GM18861 (cell line): ENCODE data around the gene CPT1B.

Source experiments
- ATAC-seq: cut with Tn5 transposase; IDR thresholded peaks from one replicate; pipeline ENCODE4 v1.9.1; 2021; ENCODE audit not compliant: unreplicated experiment

The CPT1B gene

DNA sequence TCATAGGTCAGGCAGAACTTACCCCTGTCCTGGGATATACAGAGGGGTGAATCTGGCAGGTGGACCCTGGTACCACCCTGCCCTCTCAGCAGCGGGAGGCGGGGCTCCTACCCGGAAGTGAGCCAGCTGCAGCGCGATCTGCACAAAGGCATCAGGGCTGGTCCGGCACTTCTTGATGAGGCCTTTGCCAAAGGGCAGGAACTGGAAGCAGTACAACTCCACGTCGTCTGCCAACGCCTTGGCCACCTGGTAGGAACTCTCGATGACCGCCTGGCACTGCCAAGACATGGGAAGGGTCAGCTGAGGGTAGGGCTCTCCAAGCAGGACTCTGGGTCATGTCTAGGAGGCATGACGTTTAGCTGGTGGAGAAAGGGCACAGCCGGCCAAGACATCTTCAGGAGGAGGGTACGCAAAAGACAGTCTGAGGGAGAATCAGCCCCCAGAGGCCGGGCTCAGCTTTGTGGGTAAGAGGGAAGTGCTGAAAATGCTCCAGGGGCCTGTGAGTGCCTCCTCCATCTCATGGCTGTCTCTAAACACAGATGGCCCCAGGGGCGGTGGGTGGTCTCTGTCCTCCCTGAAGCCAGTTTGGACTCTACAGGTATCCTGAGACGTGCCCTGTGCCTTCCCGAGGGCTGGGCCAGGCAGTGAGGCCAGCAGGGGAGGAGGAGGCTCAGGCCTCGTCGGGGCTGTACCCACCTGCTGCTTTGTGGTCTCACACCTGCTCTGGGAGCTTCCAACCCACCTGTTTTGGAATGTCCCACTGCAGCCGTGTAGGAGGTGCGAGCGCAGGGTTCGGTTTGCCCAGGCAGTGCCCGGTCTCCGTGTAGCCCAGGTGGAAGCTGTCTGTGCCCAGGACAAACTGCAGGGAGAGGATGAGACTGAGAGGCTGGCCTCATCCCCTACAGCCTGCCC lies 6.7 kb downstream of the CPT1B start:
- ATAC-seq, result no peak

GRCh38 chr22:50570861-50571260 lies 7.4 kb downstream of the CPT1B start:
- no peak for ATAC-seq

- ATAC-seq, result no peak
Measured at GRCh38 chr22:50569896-50570535, 8.2 kb downstream of the CPT1B start.

DNA sequence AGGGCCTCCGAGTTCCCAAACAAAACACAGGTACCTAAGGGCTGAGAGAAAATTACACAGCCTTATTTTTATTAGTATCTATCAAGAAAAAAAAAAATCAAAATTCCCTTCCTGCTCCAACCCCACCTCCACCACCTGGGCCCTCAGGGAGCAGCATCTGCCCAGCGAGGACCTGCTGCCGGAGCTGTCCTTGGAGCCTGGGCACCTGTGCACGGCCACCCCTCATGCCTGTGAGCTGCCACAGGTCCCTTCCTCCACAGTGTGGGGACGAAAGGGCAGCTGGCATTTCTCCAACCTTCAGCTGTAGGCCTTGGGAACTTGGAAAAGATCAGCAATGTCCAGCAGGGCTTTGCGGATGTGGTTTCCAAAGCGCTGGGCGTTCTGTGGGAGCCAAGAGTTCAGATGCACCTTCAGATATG lies 9.2 kb downstream of the CPT1B start:
- ATAC-seq, result no peak

DNA sequence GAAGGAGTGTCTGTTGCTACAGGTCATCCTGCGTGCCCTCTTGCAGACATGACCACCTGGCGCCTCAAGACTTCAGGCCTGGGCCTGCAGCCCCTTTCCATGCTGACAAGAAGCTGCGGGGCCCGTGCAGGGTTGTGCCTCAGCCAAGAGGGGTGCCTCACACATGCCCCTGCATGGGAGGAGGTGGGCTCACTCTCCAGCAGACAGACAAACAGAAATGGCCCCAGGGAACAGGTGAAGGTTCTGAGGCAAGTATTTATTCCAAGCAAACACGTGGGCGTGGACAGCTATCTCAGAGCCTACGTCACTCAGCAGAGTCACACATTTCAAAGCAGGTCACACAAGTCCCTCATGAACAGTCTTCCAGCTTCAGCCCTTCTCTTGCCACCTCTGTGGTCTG lies 9.6 kb downstream of the CPT1B start:
- ATAC-seq, result no peak

DNA sequence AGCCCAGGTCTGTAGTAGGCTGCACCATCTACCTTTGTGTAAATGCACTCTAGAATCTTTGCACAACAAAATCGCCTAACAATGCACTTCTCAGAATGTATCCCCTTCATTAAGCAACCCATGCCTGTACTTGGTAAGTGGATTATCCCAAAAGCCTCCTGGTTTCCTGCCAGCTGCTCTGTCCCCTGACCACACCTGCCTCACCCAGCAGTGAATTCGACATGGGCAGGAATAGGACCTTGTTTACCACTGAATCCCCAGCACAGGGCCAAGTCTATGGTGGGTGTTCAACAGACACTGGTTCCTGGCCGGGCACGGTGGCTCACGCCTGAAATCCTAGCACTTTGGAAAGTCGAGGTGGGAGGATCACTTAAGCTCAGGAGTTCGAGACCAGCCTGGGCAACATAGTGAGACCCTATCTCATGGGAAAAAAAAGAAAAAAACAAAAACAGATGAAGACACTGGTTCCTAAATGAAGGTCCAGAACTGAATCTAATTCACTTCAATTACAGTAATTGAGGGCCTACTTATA lies 10.4 kb downstream of the CPT1B start:
- ATAC-seq, result no peak

- ATAC-seq, result no peak
Measured at GRCh38 chr22:50564289-50564688, 13.9 kb downstream of the CPT1B start.

DNA sequence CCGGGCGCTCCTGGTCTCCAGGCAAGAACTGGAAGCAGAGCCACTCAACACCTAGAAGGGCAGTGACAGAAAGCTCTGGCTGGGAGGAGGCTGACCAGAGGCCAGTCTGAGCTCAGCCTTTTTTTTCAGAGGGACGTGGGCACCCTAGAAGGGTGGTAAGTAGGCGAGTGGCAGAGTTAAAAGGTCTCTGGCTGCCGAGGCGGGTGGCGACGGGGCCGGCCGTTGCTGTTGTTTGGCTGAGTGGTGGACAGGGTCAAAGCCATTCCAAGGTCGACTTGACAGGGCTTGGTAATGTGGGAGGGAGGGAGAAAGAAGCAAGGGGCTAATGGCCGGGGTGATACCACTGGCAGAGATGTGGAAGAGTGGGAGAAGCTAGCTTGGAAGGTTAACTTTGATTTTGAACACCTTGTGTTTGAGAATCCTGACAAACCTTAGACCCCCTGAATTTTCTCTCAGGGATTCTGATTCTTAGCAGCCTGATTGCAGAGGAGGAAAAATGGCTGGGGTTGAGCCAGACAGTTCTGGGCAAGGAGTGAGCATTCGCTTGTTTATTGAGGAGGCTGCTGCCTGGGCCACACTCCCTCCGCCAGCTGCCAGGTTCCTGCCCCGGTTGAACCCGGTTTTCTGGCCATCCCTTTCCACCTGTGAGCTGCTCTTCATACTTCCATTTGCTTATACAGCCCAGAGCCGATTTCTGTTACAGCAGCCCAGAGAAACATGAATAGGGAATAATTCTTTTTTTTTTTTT lies 14.6 kb downstream of the CPT1B start:
- ATAC-seq, result no peak

- peak; percentile 73 for ATAC-seq
Measured at GRCh38 chr22:50562523-50563412, 15.5 kb downstream of the CPT1B start, which contains the start of gene SYCE3. SYCE3 (minus strand) TSS chr22:50562919; CDS start chr22:50556405, 6,514 bp downstream.

GRCh38 chr22:50561401-50562358 lies 16.5 kb downstream of the CPT1B start:
- no peak for ATAC-seq

- no peak for ATAC-seq
Measured at GRCh38 chr22:50560034-50560433, 18.2 kb downstream of the CPT1B start.

DNA sequence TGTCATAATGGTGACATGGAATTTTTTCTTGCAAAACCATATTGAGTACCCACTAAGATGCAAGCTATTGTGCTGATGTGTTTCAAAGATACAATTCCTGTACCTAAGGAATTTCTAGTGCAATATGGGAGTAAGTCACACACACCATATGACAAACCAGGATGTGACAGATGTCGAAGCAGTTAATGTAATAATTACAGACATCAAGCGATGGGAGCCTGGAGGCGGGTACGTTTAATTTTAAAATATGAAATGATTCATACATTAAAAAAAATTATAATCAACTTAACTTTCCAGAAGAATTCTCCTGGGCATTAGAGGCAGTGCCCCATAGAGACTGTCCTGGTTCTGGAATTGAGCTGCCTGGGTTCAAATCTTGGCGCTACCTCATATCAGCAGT lies 21.5 kb downstream of the CPT1B start:
- no peak for ATAC-seq

- ATAC-seq, result no peak
Measured at GRCh38 chr22:50553310-50553709, 24.9 kb downstream of the CPT1B start.

DNA sequence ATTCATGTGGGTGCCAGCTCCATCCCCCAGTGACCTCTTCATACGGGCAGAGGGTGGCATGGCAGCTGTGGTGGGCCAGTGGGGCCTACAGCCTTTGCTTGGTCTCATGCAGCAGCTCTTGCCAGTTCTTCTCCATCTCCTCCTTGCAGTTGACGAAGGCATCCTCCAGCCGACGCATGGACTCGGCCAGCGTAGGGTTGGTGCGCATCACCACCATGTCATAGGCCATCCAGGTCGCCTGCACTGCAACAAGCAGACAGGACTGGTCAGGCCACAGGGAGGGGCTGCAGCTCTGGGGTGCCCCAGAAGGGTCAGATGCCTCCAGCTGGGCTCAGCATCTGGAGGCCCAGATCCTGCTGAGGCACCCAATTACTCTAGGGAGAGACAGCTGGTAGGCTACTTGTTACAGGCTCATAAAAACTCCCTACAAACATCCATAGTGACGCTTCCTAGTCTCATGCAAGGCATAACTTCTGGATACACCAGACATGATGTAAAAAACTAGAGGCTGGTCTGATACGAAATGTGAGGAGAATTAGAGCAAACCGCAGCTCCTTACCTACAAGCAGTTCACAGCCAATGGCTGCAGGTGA lies 27.0 kb downstream of the CPT1B start:
- ATAC-seq, result no peak

DNA sequence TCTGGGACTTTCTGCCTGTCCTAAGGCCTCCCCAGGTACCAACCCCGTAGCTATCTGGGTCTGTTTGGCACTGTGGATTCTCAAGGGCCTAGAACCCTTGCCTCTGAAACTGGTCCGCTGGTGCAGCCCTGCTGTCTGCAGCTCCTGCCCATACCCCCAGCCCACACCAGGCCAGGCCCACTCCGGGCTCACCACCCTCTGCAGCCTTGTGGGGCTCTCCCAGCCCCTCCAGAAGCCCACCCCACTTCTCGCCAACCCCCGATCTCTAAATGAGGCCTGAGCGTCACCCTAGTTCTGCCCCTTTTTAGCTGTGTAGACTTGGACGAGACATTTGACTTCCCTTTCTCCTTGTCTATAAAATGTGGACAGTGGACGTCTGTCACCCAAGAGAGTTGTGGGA lies 27.8 kb downstream of the CPT1B start:
- ATAC-seq, result no peak

DNA sequence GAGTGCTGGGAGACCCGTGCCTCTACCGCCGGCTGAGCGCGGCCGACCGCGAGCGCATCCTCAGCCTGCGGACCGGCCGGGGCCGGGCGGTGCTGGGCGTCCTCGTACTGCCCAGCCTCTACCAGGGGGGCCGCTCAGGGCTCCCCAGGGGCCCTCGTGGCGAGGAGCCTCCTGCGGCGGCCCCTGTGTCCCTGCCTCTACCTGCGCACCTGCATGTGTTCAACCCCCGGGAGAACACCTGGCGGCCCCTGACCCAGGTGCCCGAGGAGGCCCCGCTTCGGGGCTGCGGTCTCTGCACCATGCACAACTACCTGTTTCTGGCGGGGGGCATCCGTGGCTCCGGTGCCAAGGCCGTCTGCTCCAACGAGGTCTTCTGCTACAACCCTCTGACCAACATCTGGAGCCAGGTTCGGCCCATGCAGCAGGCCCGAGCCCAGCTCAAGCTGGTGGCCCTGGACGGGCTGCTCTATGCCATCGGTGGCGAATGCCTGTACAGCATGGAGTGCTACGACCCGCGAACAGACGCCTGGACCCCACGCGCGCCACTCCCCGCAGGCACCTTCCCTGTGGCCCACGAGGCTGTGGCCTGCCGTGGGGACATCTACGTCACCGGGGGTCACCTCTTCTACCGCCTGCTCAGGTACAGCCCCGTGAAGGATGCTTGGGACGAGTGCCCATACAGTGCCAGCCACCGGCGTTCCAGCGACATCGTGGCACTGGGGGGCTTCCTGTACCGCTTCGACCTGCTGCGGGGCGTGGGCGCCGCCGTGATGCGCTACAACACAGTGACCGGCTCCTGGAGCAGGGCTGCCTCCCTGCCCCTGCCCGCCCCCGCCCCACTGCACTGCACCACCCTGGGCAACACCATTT lies 29.1 kb downstream of the CPT1B start:
- ATAC-seq, result no peak

DNA sequence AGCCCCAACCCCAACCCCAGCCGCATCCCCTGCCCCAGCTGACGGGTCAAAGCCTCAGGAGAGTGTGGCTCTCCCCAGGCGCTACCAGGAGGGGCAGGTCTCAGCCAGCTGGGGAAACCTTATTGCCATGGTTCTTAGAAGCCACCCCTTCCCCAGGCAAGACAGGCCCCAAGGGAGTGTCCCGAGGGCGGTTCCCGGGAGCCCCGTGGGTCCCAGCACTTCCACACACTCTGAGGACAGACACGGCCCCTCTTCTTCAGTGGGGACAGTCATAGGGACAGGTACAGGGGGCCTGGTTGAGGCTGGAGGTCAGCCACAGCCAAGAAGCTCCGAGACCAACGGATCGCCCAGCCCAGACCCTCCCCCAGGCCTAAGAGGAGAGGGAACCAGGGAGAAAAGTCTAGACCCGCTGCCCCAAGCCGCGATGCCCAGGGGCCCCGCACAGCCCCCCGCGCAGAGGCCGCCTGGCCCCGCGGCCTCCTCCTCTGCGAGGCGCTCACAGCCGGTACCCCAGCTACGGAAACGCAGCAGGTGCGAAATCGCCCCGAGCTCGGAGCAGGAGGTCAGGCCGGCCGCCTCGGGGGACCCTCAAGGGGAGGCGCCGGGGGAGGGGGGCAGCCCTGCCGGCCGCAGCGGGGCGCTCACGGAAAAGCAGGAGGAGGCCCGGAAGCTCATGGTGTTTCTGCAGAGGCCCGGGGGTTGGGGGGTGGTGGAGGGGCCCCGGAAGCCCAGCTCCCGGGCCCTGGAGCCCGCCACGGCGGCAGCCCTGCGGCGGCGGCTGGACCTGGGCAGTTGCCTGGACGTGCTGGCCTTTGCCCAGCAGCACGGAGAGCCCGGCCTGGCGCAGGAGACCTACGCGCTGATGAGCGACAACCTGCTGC lies 29.9 kb downstream of the CPT1B start:
- ATAC-seq, result no peak
